HG02970 (cell line): Measurements from ENCODE around the gene SLC15A1.
"Not testable (repeated sequence)": the region's sequence is repeated elsewhere in the genome, so short reads cannot be mapped to it uniquely, and the experiment has no call there.

Experiments
- ATAC-seq: cut with Tn5 transposase; IDR thresholded peaks from one replicate; pipeline ENCODE4 v1.9.1; 2021; ENCODE audit warnings: mild to moderate bottlenecking, moderate library complexity, moderate number of reproducible peaks; ENCODE audit not compliant: unreplicated experiment, low FRiP score

Gene SLC15A1

DNA sequence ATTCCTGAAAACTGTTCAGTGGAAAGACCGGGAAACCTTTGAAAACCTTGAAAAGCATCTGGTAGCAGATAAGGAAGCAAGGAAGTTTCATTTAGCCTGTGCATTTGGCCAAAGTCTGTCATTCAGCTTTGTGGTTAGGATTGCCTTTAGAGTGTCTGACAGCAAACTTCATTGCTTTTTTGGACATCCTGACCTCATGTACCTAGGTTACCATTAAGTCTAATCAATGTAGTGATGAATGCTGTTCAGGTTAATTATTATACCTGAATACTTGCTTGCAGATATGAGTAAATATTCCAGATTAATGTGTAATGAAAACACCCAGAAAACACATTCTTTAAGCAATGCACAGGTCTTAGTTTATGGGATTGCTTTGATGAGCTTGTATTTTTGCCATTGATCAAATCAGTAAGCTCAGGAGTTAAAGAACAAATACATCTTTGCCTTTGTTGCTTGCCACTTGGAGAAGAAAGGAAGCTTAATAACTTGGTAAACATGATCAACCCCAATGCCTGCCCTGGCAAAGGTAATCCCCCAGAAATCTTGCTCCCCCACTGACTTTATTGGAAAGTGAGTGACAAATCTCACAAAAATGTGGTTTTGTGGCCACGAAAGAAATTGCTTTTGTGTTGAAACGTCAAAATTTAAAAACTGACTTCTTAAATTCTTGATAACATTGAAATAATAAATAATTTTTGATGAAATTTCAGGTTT, 87.4 kb downstream of the SLC15A1 start:
- ATAC-seq = no peak

DNA sequence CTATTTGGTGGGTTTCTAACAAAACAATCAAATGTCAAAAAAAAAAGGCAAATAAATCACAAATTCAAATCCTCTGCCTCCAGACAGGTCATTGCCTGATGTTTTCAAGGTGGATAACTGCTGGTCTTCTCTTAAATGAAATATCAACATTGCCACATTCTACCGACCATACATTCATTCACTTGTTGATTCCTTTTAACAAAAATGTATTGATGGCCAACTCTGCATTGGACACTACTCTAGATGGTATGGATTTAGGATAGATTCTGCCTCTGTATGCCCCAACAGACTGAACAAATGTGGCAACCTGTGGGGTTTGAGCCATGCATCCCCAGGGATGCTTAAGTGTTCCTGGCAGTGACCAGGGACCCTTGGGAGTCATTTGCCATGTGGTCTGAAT, 88.0 kb downstream of the SLC15A1 start:
- ATAC-seq = no peak

DNA sequence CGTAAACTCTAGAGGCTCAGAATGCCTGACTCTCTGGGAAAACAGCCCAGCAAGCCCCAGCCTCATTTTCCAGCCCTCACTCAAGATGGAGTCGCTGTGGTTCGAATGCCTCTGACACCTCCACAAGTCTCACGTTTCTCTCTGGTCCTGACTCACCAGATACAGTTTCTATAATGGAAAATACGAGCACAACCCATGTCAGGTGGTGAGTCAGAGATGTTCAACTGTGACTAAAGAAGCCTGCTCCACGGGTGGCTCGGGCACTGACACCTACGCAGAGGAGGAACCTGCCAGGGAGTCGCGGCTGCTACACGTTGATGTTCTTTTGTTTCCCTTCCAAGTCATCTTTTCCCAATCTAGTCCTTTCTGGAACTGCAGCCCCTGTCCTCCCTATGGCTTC, 88.4 kb downstream of the SLC15A1 start:
- ATAC-seq = no peak

DNA sequence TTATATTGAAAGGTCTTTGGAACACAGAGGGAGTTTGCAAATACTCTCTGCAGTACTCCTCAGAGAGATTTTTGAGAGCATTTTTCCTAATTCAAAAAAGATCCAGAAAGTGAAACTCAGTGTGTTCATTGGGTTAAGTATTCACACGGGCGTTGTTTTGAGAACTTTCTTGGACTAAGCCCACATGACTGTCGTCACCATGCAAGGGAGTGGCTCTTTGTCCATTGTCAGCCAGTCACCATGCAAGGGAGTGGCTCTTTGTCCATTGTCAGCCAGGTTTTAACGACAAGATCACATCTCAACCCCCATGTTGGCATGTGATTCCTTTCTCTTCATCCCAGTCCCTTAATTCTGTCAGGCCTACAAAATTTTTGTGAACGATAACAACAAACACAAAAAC, 94.3 kb downstream of the SLC15A1 start:
- no peak for ATAC-seq

DNA sequence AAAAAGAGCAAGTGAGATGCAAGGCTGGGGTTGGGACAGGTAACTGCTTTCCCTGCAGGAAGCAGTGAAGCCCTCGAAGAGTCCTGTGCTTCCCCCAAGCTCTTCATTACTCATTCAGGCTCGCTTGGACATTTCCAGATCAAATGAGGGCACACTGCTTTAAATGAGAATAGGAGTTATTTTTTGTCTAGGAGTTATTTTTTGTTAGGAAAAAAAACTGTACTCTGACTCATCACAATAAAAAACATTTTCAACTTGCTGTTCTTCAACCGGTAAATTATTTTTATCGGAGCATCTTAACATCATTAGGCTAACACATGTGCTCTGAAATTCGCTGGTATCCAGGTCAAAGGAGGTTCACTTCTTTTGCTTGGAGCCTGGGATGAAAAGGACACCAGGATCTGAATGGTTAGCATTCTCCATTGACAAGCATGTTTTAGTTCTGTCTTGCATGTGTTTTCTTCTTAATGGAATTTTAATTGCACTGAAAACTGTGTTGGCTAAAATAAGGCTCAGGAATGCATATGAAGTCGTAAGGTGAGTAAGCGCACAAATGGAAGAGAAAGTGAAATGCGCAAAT, 94.9 kb downstream of the SLC15A1 start:
- ATAC-seq = no peak

DNA sequence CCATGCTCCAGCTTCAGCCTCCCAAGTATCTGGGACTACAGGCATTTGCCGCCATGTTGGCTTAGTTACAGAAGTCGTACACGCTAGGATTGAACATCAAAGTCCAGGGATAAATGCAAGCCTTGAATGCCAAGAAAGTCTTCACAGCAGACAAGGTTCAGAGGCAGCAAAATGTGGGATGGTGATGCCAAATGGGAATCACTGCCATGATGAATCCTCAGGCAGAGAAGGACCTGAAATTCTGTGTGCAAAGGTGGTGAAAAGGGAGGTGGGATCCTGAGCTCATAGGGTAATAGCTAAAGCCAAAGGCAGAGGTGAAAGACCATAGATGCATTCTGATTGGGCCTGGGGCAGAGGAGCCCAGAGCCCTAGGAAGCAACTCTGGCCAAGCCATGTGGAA, 96.2 kb downstream of the SLC15A1 start:
- no peak for ATAC-seq

DNA sequence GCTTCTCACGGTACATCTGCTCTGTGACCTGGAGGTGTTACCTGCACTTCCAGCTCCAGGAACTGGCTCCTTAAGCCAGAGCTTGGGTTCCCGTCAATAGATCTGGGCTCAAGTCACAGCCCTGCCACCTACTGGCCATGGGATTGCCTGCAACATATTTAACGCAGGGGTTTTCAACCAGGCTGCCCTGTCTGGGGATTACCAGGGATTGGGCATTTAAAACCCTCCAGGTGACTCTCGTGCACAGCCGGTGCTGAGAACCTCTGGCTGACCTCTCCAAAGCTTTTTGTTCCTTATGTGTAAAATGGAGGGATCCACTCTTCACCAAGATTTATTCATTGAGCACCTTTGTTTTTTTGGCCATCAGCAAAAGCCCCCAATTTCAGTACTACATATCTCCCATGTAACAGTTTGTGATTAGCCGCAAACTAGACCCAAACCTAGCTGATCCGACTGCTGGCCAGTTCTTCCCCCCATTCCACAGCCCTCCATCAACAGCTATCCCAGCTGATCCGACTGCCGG, 98.9 kb downstream of the SLC15A1 start:
- no peak for ATAC-seq

DNA sequence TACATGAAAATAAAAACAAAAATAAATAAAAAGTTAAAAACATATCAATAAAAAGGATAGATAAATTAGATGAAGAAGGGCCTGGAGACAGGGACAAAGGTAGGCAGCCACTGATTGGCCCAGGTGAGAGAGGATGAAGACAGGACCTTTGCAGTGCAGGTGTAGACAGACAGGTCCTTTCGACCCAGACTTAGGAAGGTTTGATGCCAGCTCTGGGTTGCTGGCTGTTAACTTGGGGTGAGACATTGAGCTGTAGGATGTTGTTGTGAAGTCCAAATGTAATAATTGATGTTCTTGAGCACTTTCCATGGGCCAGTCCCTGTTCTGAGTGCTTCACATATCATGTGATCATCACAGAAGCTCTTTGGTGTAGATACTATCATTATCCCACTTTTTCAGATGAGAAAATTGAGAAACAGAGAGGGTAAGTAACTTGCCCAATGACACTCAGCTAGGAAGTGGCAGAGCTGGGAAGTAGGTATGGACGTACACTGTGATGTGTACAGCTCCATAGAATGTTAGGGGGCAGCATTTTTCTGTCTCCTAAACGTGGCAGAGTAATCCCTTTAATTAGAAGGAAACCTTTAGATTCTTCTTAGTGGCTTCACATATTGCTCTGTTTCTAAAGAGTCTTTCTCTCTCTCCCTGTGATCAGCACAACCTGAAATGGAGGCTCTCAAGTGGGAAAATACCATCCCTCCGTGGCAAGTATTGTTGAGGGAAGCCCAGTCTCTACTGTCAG, 99.6 kb downstream of the SLC15A1 start:
- no peak for ATAC-seq

DNA sequence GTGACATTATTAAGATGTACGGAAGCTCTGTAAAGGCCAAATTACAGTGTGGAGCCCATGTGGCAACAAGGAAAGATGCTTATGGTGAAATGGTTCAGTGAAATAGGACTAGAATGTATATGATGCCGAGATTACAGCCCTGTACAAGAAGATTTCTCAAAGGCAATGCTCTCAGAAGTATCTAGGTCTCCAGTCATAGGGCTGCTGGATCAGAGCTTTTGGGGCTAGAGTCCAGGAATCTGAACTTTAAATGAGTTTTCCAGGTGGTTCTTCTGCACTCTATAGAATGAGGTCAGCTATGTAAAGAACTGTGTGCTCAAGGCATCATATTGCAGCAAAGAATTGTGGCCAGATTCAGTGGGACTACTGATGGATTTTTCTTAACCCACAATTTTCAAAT, 100.2 kb downstream of the SLC15A1 start:
- no peak for ATAC-seq

DNA sequence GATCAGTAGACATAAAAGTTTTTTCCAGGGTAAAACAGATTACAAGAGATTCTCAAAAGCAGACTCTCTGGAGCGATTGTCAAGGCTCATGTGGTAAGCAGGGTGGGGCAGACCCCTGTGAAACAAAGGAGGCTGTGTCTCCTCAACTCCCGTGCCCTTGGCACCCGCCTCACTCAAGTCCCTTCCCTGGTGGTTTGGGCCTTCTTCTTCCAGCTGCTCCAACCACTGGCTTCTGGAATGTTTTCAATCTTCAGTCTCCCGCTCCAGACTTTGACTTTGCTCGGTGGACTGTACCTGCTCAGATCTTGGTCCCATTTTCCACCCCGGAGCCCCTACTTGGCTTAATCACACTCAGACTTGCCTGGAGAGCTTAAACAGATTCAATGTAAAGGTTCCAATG, 100.7 kb downstream of the SLC15A1 start:
- no peak for ATAC-seq

DNA sequence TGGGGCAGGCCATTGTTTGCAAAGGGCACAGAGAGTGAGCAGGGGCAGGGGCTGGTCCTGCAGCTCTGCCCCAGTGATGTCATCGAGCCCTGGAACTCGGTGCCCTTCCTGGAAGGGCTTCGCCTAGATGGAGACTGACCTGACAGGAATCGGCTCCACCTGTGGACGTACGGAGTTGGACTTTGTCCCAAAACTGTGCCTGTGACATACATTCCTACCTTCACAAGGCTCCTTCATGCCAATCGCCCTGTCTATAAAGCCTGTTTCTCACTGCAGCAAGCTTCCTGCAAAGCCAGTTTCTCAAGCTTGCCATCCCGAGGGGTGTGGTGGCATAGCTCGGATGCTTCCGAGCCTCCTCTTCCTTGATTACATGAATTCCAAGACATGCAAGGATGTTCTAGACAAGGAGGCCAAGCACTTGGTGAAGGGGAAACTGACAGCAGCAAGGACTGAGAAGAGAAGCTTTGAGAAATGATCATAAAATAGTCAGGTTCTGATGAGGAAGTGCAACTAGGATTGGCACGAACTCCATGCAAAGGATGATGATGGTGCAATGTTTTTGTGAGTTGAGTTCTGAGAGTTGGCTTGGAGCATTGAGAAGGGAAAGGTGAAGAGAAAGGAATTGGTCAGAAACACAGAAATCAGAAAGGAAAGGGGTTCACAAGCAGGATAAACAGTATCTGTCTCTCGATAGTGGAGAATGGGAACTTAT, 101.9 kb downstream of the SLC15A1 start:
- ATAC-seq = no peak

DNA sequence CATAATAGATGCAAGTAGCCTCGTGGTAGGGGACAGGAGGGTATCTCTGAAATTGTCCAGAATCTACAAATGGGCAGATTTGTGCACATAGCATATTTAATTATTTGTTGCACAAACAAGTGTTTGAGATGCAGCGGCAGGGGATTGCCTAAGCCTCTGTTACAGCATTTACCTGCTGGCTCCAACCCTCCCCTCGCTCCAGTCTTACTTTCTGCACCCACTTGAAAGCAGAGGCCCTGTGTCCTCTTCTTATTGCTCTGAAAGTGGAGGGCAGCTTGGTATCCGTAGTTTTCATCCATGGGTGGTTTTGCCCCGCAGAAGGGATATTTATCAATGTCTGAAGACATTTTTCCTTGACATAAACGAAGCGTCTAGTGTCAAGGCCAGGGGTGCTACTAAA, 102.6 kb downstream of the SLC15A1 start:
- no peak for ATAC-seq

DNA sequence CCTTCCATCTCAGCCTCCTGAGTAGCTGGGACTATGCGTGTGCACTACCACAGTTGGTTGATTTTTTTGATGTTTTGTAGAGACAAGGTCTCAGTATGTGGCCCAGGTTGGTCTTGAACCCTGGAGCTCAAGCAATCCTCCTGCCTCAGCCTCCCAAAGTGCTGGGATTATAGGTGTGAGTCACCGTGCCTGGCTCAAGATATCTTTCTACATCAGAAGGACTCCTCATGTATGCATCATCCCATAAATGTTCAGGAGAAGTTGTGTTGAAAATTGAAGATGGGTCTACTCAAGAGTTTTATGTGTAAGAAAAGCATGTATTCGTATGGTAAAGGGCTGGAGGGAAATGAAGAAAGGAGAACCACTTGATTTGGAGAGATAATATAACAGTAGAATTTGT, 103.8 kb downstream of the SLC15A1 start:
- ATAC-seq = no peak

DNA sequence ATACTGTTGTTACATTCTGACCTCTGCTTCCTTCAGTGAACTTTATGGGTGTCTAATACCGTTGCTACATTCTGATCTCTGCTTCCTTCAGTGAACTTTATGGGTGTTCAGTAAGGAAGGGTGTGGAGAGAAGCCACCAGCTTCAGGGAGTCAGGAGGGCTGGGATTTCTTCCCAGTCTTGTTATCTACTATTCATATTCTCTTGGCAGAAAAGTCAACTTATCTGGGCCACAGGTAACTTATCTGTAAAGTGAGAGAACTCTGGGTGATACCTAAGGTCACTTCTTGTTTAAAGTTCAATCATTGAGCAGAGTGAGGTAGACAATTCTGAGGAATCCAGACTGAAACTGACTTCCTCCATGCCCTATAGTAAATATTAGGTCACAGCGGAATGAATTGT, 104.3 kb downstream of the SLC15A1 start:
- no peak for ATAC-seq

DNA sequence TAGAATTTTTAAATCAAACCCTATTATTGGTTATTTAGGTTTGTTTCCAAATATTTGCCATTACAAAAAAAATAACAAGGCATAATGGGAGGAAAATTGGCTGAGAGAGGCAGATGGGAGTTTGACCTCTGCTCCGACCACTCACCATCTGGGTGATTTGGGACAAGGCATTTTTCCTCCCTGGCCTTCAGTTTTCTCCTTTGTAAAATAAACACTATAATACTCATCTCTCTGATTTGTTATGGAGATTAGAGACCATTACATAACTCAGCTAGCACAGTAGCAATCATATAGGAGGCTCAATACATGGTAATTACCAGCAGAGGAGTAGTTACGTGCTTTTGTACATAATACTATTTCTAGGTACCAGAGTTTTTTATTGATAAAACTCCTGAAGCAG, 105.4 kb downstream of the SLC15A1 start:
- no peak for ATAC-seq

DNA sequence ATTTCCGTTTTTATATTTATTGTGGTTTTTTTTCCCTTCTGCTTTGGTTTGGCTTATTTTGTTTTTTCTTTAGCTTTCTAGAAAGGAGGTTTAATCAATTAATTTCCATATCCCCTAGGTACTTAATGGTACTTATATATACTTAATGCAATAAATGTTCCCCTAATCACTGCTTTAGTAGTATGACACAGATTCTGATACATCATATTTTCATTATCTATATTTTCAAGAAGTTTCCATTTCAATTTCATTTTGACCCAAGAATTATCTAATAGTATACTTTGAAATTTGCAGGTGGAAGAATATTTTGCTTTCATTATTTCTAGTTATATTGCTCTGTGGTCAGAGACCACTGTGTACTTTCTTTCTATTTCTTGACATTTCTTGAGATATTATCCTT, 109.0 kb downstream of the SLC15A1 start:
- no peak for ATAC-seq

DNA sequence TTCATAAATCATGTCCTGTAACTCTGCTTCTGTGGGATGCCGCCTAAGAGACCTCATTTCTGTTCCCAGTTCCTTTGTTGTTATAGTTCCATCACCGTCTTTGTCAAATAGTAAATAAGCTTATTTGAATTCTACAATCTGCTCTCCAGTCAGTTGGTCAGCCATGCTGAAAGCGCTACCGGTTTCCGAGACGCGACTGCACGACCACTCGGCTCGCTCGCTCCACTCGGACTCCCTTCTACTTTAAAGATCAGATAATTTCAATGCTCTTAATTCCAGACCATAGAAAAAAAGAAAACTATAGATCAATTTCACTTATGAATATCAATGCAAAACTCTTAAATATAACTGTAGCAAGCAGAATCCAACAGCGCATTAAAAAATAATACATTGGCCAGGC, 111.4 kb downstream of the SLC15A1 start:
- no peak for ATAC-seq

DNA sequence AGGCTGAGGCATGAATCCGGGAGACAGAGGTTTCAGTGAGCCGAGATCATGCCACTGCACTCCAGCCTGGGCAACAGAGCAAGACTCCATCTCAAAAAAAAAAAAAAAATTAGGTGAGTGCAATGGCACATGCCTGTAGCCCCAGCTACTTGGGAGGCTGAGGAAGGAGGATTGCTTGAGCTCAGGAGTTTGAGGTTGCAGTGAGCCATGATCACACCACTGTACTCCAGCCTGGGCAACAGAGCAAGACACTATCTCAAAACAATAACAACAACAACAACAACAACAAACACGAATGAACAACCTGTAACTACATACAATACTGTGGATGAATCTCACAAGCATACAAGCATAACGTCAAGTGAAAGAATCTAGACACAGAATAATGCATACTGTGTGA, 112.7 kb downstream of the SLC15A1 start:
- ATAC-seq = not testable (repeated sequence)

DNA sequence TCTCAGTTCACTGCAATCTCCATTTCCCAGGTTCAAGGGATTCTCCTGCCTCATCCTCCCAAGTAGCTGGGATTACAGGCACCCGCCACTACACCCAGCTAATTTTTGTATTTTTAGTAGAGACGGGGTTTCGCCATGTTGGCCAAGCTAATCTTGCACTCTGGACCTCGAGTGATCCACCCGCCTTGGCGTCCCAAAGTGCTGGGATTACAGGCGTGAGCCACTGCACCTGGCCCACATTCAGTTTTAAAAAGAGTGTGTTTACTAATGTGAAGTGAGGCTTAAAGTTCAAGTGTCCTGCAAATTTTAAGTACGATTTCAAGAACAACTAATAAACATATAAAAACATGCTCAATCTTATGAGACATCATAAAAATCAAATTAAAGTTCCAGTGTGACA, 114.1 kb downstream of the SLC15A1 start:
- not testable (repeated sequence) for ATAC-seq
